GM12878 (cell line): Measurements from ENCODE around the gene BNC2. TPM values are rescaled to one million over a fixed set of nuclear protein-coding genes. Genes with fewer than 3 reads are reported as not detected.

Experiments
- ATAC-seq: fragments of 200-7000 bp; cut with Tn5 transposase; 3 replicates; pipeline ENCODE4 v1.9.1; 2020; ENCODE audit warnings: mild to moderate bottlenecking, moderate library complexity
- BruUV-seq: library from RNA; stranded (reverse); fragments of 400-500 nt; replicated peaks from 2 replicates; lab custom pipeline; 2021; lab: Mats Ljungman, UMichigan
- CTCF ChIA-PET: fragments of 300-600 bp; sonication (Branson Sonifier 250); formaldehyde crosslinking; extraction: SDS; loops from one replicate; lab custom pipeline; 2021; ENCODE audit warnings: inconsistent platforms; lab: Yijun Ruan, JAX
- POLR2A ChIA-PET: fragments of 350-600 bp; formaldehyde crosslinking; extraction: SDS; loops from one replicate; lab custom pipeline; 2021; ENCODE audit warnings: inconsistent platforms; lab: Charles Lee
- RAD21 ChIA-PET: fragments of 300-600 bp; sonication (Branson Sonifier 250); formaldehyde crosslinking; loops from one replicate; lab custom pipeline; 2023; ENCODE audit warnings: antibody characterized with exemption; ENCODE audit not compliant: unreplicated experiment; lab: Charles Lee
- SMC1A ChIA-PET: fragments of 300-600 bp; sonication (Branson Sonifier 250); formaldehyde crosslinking; loops from one replicate; lab custom pipeline; 2023; ENCODE audit not compliant: unreplicated experiment, uncharacterized antibody; lab: Charles Lee
- DNase-seq: peaks from one replicate; pipeline ENCODE4 v3.0.0-alpha.2; 2011; ENCODE audit warnings: low read depth, low spot score
- FAIRE-seq: peaks from 3 replicates; lab custom pipeline; 2011; peaks lifted over from hg19 to GRCh38; lab: Jason Lieb, UNC
- H2AFZ ChIP-seq: 2 replicates; pipeline ENCODE4 v1.6.0; 2011; ENCODE audit warnings: low read depth, low read length, control low read depth; ENCODE audit not compliant: control insufficient read depth
- H3K27ac ChIP-seq: 2 replicates; pipeline ENCODE4 v1.5.1; 2011; ENCODE audit warnings: control low read depth; ENCODE audit not compliant: control insufficient read depth, insufficient read depth
- H3K27me3 ChIP-seq, 2 experiments: replicated peaks in 1 of 2; 2 replicates each; pipeline versions ENCODE4 v1.6.0 to v1.6.1; 2011; ENCODE audit warnings: low read length in 1 of 2; ENCODE audit not compliant: control insufficient read depth in 2 of 2, insufficient read depth in 2 of 2
- H3K36me3 ChIP-seq, 2 experiments: 2 replicates each; pipeline ENCODE4 v1.5.1; 2011; ENCODE audit warnings: low read length in 1 of 2; ENCODE audit not compliant: control insufficient read depth in 2 of 2, insufficient read depth in 2 of 2
- H3K4me1 ChIP-seq: 2 replicates; pipeline ENCODE4 v1.6.1; 2011; ENCODE audit warnings: mild to moderate bottlenecking, low read length, moderate library complexity, mixed read lengths; ENCODE audit not compliant: control insufficient read depth, insufficient read depth
- H3K4me2 ChIP-seq: 2 replicates; pipeline ENCODE4 v1.6.0; 2011; ENCODE audit warnings: control low read depth; ENCODE audit not compliant: control insufficient read depth, insufficient read depth
- H3K4me3 ChIP-seq: fragments of 200-600 bp; sonication (generic); 2 replicates; pipeline ENCODE4 v1.5.1; 2016
- H3K79me2 ChIP-seq: 2 replicates; pipeline ENCODE4 v1.6.0; 2011; ENCODE audit warnings: low read length; ENCODE audit not compliant: control insufficient read depth, insufficient read depth
- H3K9ac ChIP-seq: 2 replicates; pipeline ENCODE4 v1.8.0; 2011; ENCODE audit warnings: low read length, control low read depth, mixed read lengths; ENCODE audit not compliant: control insufficient read depth, insufficient read depth
- H3K9me3 ChIP-seq: replicated peaks from 3 replicates; pipeline ENCODE4 v1.5.1; 2011; ENCODE audit warnings: mild to moderate bottlenecking, low read length; ENCODE audit not compliant: control insufficient read depth, insufficient read depth
- H4K20me1 ChIP-seq: 2 replicates; pipeline ENCODE4 v1.6.0; 2011; ENCODE audit not compliant: control insufficient read depth, insufficient read depth
- ASH2L ChIP-seq: fragments of 300-600, 200-600 bp; sonication (generic); IDR thresholded peaks from 2 replicates; pipeline ENCODE4 v1.6.1; 2017; ENCODE audit warnings: low read depth, mild to moderate bottlenecking, borderline replicate concordance
- CBX5 ChIP-seq: sonication (generic); IDR thresholded peaks from 2 replicates; pipeline ENCODE4 v1.6.1; 2016; ENCODE audit warnings: low read depth, moderate library complexity, mild to moderate bottlenecking, inconsistent platforms
- DPF2 ChIP-seq: fragments of 450-650 bp; IDR thresholded peaks from 2 replicates; pipeline ENCODE4 v1.6.1; 2017; ENCODE audit warnings: mild to moderate bottlenecking
- IKZF1 ChIP-seq: fragments of 450-650 bp; conservative IDR thresholded peaks from 2 replicates; pipeline ENCODE4 v1.6.1; 2017; ENCODE audit warnings: antibody characterized with exemption, mild to moderate bottlenecking
- IKZF2 ChIP-seq, 2 experiments: fragments of 450-650 bp; IDR thresholded peaks; 2 replicates each; pipeline ENCODE4 v1.6.1; 2017; ENCODE audit warnings: mild to moderate bottlenecking in 2 of 2, moderate library complexity in 2 of 2
- MYC ChIP-seq: IDR thresholded peaks from 2 replicates; pipeline ENCODE4 v1.6.1; 2011; ENCODE audit warnings: mild to moderate bottlenecking, low read length, moderate library complexity, inconsistent platforms; ENCODE audit not compliant: insufficient read depth, insufficient replicate concordance, insufficient read length, severe bottlenecking
- NFXL1 ChIP-seq: fragments of 450-650 bp; IDR thresholded peaks from 2 replicates; pipeline ENCODE4 v1.6.1; 2017; ENCODE audit warnings: antibody characterized with exemption, mild to moderate bottlenecking, borderline replicate concordance
- RCOR1 ChIP-seq: conservative IDR thresholded peaks from 2 replicates; pipeline ENCODE4 v1.6.1; 2012; ENCODE audit warnings: low read depth, low read length, improper control_type of control experiment
- RUNX3 ChIP-seq: IDR thresholded peaks from 2 replicates; pipeline ENCODE4 v1.6.1; 2012; ENCODE audit warnings: low read length, inconsistent platforms
- SIX5 ChIP-seq: IDR thresholded peaks from 2 replicates; pipeline ENCODE4 v1.6.1; 2011; ENCODE audit warnings: mild to moderate bottlenecking, low read depth, low read length, moderate library complexity; ENCODE audit not compliant: severe bottlenecking
- SMAD1 ChIP-seq: fragments of 450-650 bp; IDR thresholded peaks from 2 replicates; pipeline ENCODE4 v1.6.1; 2018; ENCODE audit warnings: mild to moderate bottlenecking, low read depth; ENCODE audit not compliant: partially characterized antibody
- SUZ12 ChIP-seq: fragments of 200-600 bp; sonication (generic); IDR thresholded peaks from one replicate; pipeline ENCODE4 v1.6.1; 2018; ENCODE audit warnings: antibody characterized with exemption, mild to moderate bottlenecking; ENCODE audit not compliant: unreplicated experiment
- ZBED1 ChIP-seq: IDR thresholded peaks from 2 replicates; pipeline ENCODE4 v1.6.1; 2016; ENCODE audit warnings: borderline replicate concordance
- ZNF217 ChIP-seq: fragments of 450-650 bp; IDR thresholded peaks from 2 replicates; pipeline ENCODE4 v1.6.1; 2017; ENCODE audit warnings: antibody characterized with exemption, mild to moderate bottlenecking
- ZZZ3 ChIP-seq: IDR thresholded peaks from 2 replicates; pipeline ENCODE4 v1.6.1; 2011; ENCODE audit warnings: low read depth; ENCODE audit not compliant: control insufficient read depth, insufficient read length
- WGBS: methylation state at CpG from one replicate; pipeline ENCODE4 v1.1.6; 2016; ENCODE audit warnings: low lambda C conversion rate; ENCODE audit not compliant: insufficient replicate concordance, insufficient coverage; ENCODE audit errors: missing lambda C conversion rate; 5-methylcytosine and 5-hydroxymethylcytosine counted together
- in situ Hi-C: fragments of 300-500 bp; cut with MboI; formaldehyde crosslinking; loops from 9 replicates; pipeline ENCODE4 v1.14.3; 2018; ENCODE audit warnings: mixed read lengths
- intact Hi-C: fragments of 100-400 bp; cut with micrococcal nuclease; formaldehyde crosslinking; loops from one replicate; pipeline ENCODE4 v1.14.2; 2022; ENCODE audit not compliant: unreplicated experiment
- polyA plus RNA-seq, 11 experiments: library from polyadenylated mRNA; depleted of rRNA in 4 of 11; unstranded in 6 of 11; stranded (reverse) in 5 of 11; fragments of >200 nt; fragmentation: Nextera tagmentation in 4 of 11; fragmentation: Illumina TruSeq in 1 of 11; extraction: Ambion mirVana in 4 of 11; extraction: Trizol in 1 of 11; gene quantifications; 1 replicate in 1 of 11; 2 replicates in 10 of 11; pipeline versions ENCODE4 v1.2.1 to v1.2.3, GENCODE V29; 2011 to 2016; ENCODE audit warnings: inconsistent platforms in 2 of 11, missing spikeins in 2 of 11, low read depth in 1 of 11
- total RNA-seq, 4 experiments: library from RNA; depleted of rRNA in 3 of 4; stranded (reverse); fragments of >200 nt in 3 of 4; fragmentation: Illumina TruSeq in 1 of 4; extraction: Trizol in 1 of 4; gene quantifications; 2 replicates each; pipeline versions ENCODE4 v1.2.1 to v1.2.3, GENCODE V29; 2013 to 2021
- TF ChIP-seq, protein P1 (sequence below): fragments of 450-650 bp; IDR thresholded peaks from 2 replicates; pipeline ENCODE4 v1.6.1; 2014; ENCODE audit warnings: mild to moderate bottlenecking
- TF ChIP-seq, protein P2 (sequence below): fragments of 450-650 bp; IDR thresholded peaks from 2 replicates; pipeline ENCODE4 v1.6.1; 2018; ENCODE audit warnings: borderline replicate concordance, mild to moderate bottlenecking; ENCODE audit not compliant: partially characterized antibody
- TF ChIP-seq, protein P3 (sequence below): fragments of 450-650 bp; IDR thresholded peaks from 2 replicates; pipeline ENCODE4 v1.6.1; 2016; ENCODE audit warnings: mild to moderate bottlenecking, moderate library complexity, borderline replicate concordance

The BNC2 gene
- total and polyA plus RNA-seq, 10 of the 15 experiments (the other 5 are each of a cell fraction or from before 2014, with no cell fraction given), result 0.05 to 14.5 (median 0.26) TPM

DNA sequence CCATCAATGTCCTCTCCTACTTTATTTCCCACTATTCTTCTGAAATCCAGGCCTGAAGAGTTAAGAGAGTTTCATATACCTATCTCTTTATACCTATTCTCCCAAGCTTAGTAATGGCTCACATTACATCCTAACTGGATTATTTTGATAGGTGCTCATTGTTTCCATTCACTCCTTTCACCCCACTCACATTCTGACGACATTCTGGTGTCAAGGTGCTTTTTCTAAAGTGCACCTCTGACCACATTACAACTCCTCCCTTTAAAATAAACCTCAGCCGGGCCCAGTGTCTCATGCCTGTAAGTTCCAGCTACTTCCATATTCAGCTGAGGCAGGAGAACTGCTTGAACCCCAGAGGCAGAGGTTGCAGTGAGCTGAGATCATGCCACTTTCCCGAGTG is 417.1 kb downstream of the BNC2 start:
- ChIA-PET SMC1A (interaction anchor here (0.9 to 3.2 kb wide), 6 partner anchors 9 to 120 kb away, joined by 3 to 17 read pairs (median 4); no protein-coding TSS in a partner anchor), CTCF (interaction anchor here (1.0 kb wide), 1 partner anchor 9 kb away, joined by 3 read pairs; no protein-coding TSS in a partner anchor), RAD21 (interaction anchor here (0.7 to 1.9 kb wide), 4 partner anchors 21 to 142 kb away, joined by 3 to 6 read pairs (median 4); no protein-coding TSS in a partner anchor), POLR2A (no interaction called here)
- Histone ChIP-seq H3K4me1 (no peaks in the 10 kb centered on the region; the same call in 1 of the 2 replicates), H3K4me3 (no peak overlapping the region), H3K4me2 (no peak overlapping the region), H3K27ac (no peak overlapping the region), H3K36me3 (no peaks in the 10 kb centered on the region), H2AFZ (no peak overlapping the region), H3K79me2 (no peaks in the 10 kb centered on the region), H3K27me3 (no peaks in the 10 kb centered on the region), H4K20me1 (no peaks in the 10 kb centered on the region), H3K9ac (no peak overlapping the region), H3K9me3 (no peaks in the 10 kb centered on the region)
- FAIRE-seq, result no peak
- no peak for DNase-seq
- BruUV-seq, result no TSS peak
- WGBS, result 7% methylated on average over 3 of the region's 3 CpGs
- peak; percentile 49 for ATAC-seq
- in situ Hi-C loops (no loop called here), intact Hi-C loops (loop anchor here (5.0 kb wide), 1 partner anchor 34 kb away; no protein-coding TSS in a partner anchor)
- TF ChIP-seq CBX5 (no peak), IKZF1 (peak; percentile 38; the same call in 1 of the 2 replicates), DPF2 (no peak), SIX5 (no peak), ZBED1 (no peak), ASH2L (no peak), RCOR1 (no peak), IKZF2 (IDR thresholded peaks at IDR 0.05) (peak; percentile 53 to 68), ZNF217 (0 out of 2 replicates have a peak, but pooled peaks have one; percentile 2), SMAD1 (no peak), NFXL1 (no peak), MYC (no peak), SUZ12 (no peak), ZZZ3 (no peak), RUNX3 (peak; percentile 44)
- TF ChIP-seq, protein P1, sequence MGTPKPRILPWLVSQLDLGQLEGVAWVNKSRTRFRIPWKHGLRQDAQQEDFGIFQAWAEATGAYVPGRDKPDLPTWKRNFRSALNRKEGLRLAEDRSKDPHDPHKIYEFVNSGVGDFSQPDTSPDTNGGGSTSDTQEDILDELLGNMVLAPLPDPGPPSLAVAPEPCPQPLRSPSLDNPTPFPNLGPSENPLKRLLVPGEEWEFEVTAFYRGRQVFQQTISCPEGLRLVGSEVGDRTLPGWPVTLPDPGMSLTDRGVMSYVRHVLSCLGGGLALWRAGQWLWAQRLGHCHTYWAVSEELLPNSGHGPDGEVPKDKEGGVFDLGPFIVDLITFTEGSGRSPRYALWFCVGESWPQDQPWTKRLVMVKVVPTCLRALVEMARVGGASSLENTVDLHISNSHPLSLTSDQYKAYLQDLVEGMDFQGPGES, result no peak
- TF ChIP-seq, protein P2, sequence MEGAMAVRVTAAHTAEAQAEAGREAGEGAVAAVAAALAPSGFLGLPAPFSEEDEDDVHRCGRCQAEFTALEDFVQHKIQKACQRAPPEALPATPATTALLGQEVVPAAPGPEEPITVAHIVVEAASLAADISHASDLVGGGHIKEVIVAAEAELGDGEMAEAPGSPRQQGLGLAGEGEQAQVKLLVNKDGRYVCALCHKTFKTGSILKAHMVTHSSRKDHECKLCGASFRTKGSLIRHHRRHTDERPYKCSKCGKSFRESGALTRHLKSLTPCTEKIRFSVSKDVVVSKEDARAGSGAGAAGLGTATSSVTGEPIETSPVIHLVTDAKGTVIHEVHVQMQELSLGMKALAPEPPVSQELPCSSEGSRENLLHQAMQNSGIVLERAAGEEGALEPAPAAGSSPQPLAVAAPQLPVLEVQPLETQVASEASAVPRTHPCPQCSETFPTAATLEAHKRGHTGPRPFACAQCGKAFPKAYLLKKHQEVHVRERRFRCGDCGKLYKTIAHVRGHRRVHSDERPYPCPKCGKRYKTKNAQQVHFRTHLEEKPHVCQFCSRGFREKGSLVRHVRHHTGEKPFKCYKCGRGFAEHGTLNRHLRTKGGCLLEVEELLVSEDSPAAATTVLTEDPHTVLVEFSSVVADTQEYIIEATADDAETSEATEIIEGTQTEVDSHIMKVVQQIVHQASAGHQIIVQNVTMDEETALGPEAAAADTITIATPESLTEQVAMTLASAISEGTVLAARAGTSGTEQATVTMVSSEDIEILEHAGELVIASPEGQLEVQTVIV, result no peak
- TF ChIP-seq, protein P3, sequence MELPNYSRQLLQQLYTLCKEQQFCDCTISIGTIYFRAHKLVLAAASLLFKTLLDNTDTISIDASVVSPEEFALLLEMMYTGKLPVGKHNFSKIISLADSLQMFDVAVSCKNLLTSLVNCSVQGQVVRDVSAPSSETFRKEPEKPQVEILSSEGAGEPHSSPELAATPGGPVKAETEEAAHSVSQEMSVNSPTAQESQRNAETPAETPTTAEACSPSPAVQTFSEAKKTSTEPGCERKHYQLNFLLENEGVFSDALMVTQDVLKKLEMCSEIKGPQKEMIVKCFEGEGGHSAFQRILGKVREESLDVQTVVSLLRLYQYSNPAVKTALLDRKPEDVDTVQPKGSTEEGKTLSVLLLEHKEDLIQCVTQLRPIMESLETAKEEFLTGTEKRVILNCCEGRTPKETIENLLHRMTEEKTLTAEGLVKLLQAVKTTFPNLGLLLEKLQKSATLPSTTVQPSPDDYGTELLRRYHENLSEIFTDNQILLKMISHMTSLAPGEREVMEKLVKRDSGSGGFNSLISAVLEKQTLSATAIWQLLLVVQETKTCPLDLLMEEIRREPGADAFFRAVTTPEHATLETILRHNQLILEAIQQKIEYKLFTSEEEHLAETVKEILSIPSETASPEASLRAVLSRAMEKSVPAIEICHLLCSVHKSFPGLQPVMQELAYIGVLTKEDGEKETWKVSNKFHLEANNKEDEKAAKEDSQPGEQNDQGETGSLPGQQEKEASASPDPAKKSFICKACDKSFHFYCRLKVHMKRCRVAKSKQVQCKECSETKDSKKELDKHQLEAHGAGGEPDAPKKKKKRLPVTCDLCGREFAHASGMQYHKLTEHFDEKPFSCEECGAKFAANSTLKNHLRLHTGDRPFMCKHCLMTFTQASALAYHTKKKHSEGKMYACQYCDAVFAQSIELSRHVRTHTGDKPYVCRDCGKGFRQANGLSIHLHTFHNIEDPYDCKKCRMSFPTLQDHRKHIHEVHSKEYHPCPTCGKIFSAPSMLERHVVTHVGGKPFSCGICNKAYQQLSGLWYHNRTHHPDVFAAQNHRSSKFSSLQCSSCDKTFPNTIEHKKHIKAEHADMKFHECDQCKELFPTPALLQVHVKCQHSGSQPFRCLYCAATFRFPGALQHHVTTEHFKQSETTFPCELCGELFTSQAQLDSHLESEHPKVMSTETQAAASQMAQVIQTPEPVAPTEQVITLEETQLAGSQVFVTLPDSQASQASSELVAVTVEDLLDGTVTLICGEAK, result no peak
